IMR-90 (cell line): ENCODE data around the gene COX17. TPM values are rescaled to one million over a fixed set of nuclear protein-coding genes. Genes with fewer than 3 reads are reported as not detected.

Experiments used
- ATAC-seq: fragments of 200-7000 bp; cut with Tn5 transposase; 2 replicates; pipeline ENCODE4 v1.9.1; 2020; ENCODE audit warnings: low read depth, mild to moderate bottlenecking, moderate library complexity
- BruUV-seq: library from RNA; stranded (reverse); fragments of 400-500 nt; replicated peaks from 2 replicates; lab custom pipeline; 2021; lab: Mats Ljungman, UMichigan
- CTCF ChIA-PET: fragments of 300-600 bp; formaldehyde crosslinking; extraction: SDS; loops from one replicate; lab custom pipeline; 2021; ENCODE audit warnings: antibody characterized with exemption; lab: Yijun Ruan, JAX
- POLR2A ChIA-PET: fragments of 300-600 bp; sonication (Branson Sonifier 250); formaldehyde crosslinking; loops from one replicate; lab custom pipeline; 2022; ENCODE audit warnings: antibody characterized with exemption; ENCODE audit not compliant: unreplicated experiment; lab: Charles Lee
- DNase-seq: peaks from one replicate; pipeline ENCODE4 v3.0.0; 2013
- H2AFZ ChIP-seq: replicated peaks from 2 replicates; pipeline ENCODE3; 2013; ENCODE audit warnings: low read length, mild to moderate bottlenecking; ENCODE audit not compliant: poor library complexity
- H2AK5ac ChIP-seq: 2 replicates; pipeline ENCODE4 v1.6.1; 2013; ENCODE audit warnings: low read depth, low read length, inconsistent platforms
- H2AK9ac ChIP-seq: replicated peaks from 2 replicates; pipeline ENCODE3; 2013; ENCODE audit warnings: mild to moderate bottlenecking, low read depth, low read length, moderate library complexity; ENCODE audit not compliant: poor library complexity
- H2BK120ac ChIP-seq: 2 replicates; pipeline ENCODE4 v1.6.1; 2013; ENCODE audit warnings: low read depth, low read length, inconsistent platforms
- H2BK15ac ChIP-seq: 3 replicates; pipeline ENCODE4 v1.6.1; 2013; ENCODE audit warnings: low read depth, low read length, inconsistent platforms
- H2BK20ac ChIP-seq: 2 replicates; pipeline ENCODE4 v1.6.1; 2013; ENCODE audit warnings: low read depth, mild to moderate bottlenecking, inconsistent platforms, low read length, moderate library complexity
- H2BK5ac ChIP-seq: 2 replicates; pipeline ENCODE4 v1.6.1; 2013; ENCODE audit warnings: mild to moderate bottlenecking, low read depth, low read length, inconsistent platforms; ENCODE audit not compliant: poor library complexity, severe bottlenecking
- H3K14ac ChIP-seq: replicated peaks from 2 replicates; pipeline ENCODE4 v1.6.1; 2013; ENCODE audit warnings: low read depth, low read length, inconsistent platforms
- H3K18ac ChIP-seq: 2 replicates; pipeline ENCODE4 v1.6.1; 2013; ENCODE audit warnings: low read depth, low read length, control low read depth
- H3K23ac ChIP-seq: 2 replicates; pipeline ENCODE4 v1.6.1; 2013; ENCODE audit warnings: low read depth, low read length, inconsistent platforms
- H3K27ac ChIP-seq: 2 replicates; pipeline ENCODE4 v1.5.1; 2013; ENCODE audit warnings: mild to moderate bottlenecking, control low read depth, low read length; ENCODE audit not compliant: insufficient read depth
- H3K27me3 ChIP-seq: 2 replicates; pipeline ENCODE4 v1.6.1; 2013; ENCODE audit warnings: low read length; ENCODE audit not compliant: control insufficient read depth, insufficient read depth
- H3K36me3 ChIP-seq: 2 replicates; pipeline ENCODE4 v1.6.1; 2013; ENCODE audit warnings: low read length, mixed read lengths; ENCODE audit not compliant: control insufficient read depth, insufficient read depth
- H3K4ac ChIP-seq: 2 replicates; pipeline ENCODE4 v1.6.1; 2013; ENCODE audit warnings: low read depth, low read length, inconsistent platforms
- H3K4me1 ChIP-seq: 2 replicates; pipeline ENCODE4 v1.6.1; 2013; ENCODE audit warnings: low read length, mixed read lengths; ENCODE audit not compliant: control insufficient read depth, insufficient read depth
- H3K4me2 ChIP-seq: 2 replicates; pipeline ENCODE4 v1.6.1; 2013; ENCODE audit warnings: low read depth, mild to moderate bottlenecking, control low read depth, low read length, moderate library complexity
- H3K4me3 ChIP-seq: 2 replicates; pipeline ENCODE4 v1.5.1; 2013; ENCODE audit warnings: low read depth, mild to moderate bottlenecking, control low read depth, low read length, moderate library complexity; ENCODE audit not compliant: insufficient read depth
- H3K56ac ChIP-seq: 2 replicates; pipeline ENCODE4 v1.6.1; 2013; ENCODE audit warnings: low read length, inconsistent platforms; ENCODE audit not compliant: insufficient read depth; ENCODE audit errors: extremely low read depth
- H3K79me1 ChIP-seq, 2 experiments: 2 replicates each; pipeline ENCODE4 v1.6.1; 2013; ENCODE audit warnings: low read length in 2 of 2, inconsistent platforms in 1 of 2, low read depth in 1 of 2
- H3K9ac ChIP-seq: 2 replicates; pipeline ENCODE4 v1.6.1; 2013; ENCODE audit warnings: low read depth, low read length, control low read depth
- H3K9me1 ChIP-seq: 2 replicates; pipeline ENCODE4 v1.6.1; 2013; ENCODE audit warnings: low read length, inconsistent platforms; ENCODE audit not compliant: insufficient read depth
- H3K9me3 ChIP-seq: 2 replicates; pipeline ENCODE4 v1.6.1; 2013; ENCODE audit warnings: low read length; ENCODE audit not compliant: control insufficient read depth, insufficient read depth
- H4K20me1 ChIP-seq: 2 replicates; pipeline ENCODE4 v1.6.1; 2013; ENCODE audit warnings: low read length, inconsistent platforms; ENCODE audit not compliant: insufficient read depth
- H4K5ac ChIP-seq: 2 replicates; pipeline ENCODE4 v1.6.1; 2013; ENCODE audit warnings: mild to moderate bottlenecking, low read depth, low read length, control low read depth
- H4K8ac ChIP-seq, 2 experiments: 2 replicates each; pipeline ENCODE4 v1.6.1; 2013; ENCODE audit warnings: low read depth in 2 of 2, low read length in 2 of 2, control low read depth in 1 of 2, inconsistent platforms in 1 of 2
- H4K91ac ChIP-seq: 2 replicates; pipeline ENCODE4 v1.6.1; 2013; ENCODE audit warnings: low read depth, low read length, inconsistent platforms; ENCODE audit not compliant: insufficient read depth
- BHLHE40 ChIP-seq: fragments of 150-350 bp; IDR thresholded peaks from 2 replicates; pipeline ENCODE4 v1.6.1; 2016; ENCODE audit warnings: mild to moderate bottlenecking, low read depth, low read length
- CHD1 ChIP-seq: IDR thresholded peaks from 2 replicates; pipeline ENCODE4 v1.6.1; 2012; ENCODE audit warnings: low read depth, low read length, improper control_type of control experiment
- FOS ChIP-seq: fragments of 150-350 bp; IDR thresholded peaks from 2 replicates; pipeline ENCODE4 v1.6.1; 2016; ENCODE audit warnings: low read depth, low read length
- MAFK ChIP-seq: IDR thresholded peaks from 2 replicates; pipeline ENCODE4 v1.6.1; 2012; ENCODE audit warnings: low read depth, low read length, improper control_type of control experiment
- RAD21 ChIP-seq: IDR thresholded peaks from 2 replicates; pipeline ENCODE4 v1.6.1; 2012; ENCODE audit warnings: low read length, improper control_type of control experiment
- RFX5 ChIP-seq: IDR thresholded peaks from 2 replicates; pipeline ENCODE4 v1.8.0; 2012; ENCODE audit warnings: low read depth, mild to moderate bottlenecking, low read length, moderate library complexity
- SMC3 ChIP-seq: fragments of 150-350 bp; IDR thresholded peaks from 2 replicates; pipeline ENCODE4 v1.6.1; 2016; ENCODE audit warnings: low read depth, mild to moderate bottlenecking, antibody characterized with exemption, low read length, moderate library complexity
- WGBS, 2 experiments: methylation state at CpG; one replicate each; pipeline versions ENCODE4 v1.1.5 to v1.1.7; 2013; ENCODE audit warnings: missing lambda C conversion rate in 2 of 2; ENCODE audit not compliant: insufficient read length in 1 of 2; ENCODE audit errors: extremely low coverage in 2 of 2; 5-methylcytosine and 5-hydroxymethylcytosine counted together
- dilution Hi-C: fragments of 300-500 bp; cut with HindIII; formaldehyde crosslinking; loops from one replicate; pipeline ENCODE4 v1.14.3; 2018; ENCODE audit warnings: low sequenced_read_pairs; ENCODE audit not compliant: unreplicated experiment
- in situ Hi-C: fragments of 300-500 bp; cut with MboI; formaldehyde crosslinking; loops from 3 replicates; pipeline ENCODE4 v1.14.3; 2019; ENCODE audit warnings: low sequenced_read_pairs, inconsistent platforms, mixed read lengths
- intact Hi-C: fragments of 100-400 bp; cut with micrococcal nuclease; formaldehyde crosslinking; loops from 2 replicates; pipeline ENCODE4 v1.10.0; 2022
- polyA plus RNA-seq, 3 experiments: library from polyadenylated mRNA; depleted of rRNA; stranded (reverse); fragments of >200 nt; gene quantifications; 2 replicates each; pipeline ENCODE4 v1.2.3, GENCODE V29; 2012; ENCODE audit warnings: low replicate concordance in 1 of 3
- total RNA-seq: library from RNA; depleted of rRNA; stranded (reverse); fragments of >200 nt; gene quantifications from 2 replicates; pipeline ENCODE4 v1.2.3, GENCODE V29; 2012
- TF ChIP-seq, protein P1 (sequence below): fragments of 150-350 bp; IDR thresholded peaks from 2 replicates; pipeline ENCODE4 v1.6.1; 2017; ENCODE audit warnings: mild to moderate bottlenecking, antibody characterized with exemption, low read length, low read depth
- TF ChIP-seq, protein P2 (sequence below): fragments of 150-350 bp; IDR thresholded peaks from 2 replicates; pipeline ENCODE4 v1.6.1; 2016; ENCODE audit warnings: low read depth, mild to moderate bottlenecking, low read length, moderate library complexity, borderline replicate concordance
- TF ChIP-seq, protein P3 (sequence below): conservative IDR thresholded peaks from 2 replicates; pipeline ENCODE4 v1.5.1; 2012; ENCODE audit warnings: mild to moderate bottlenecking, low read depth, low read length, improper control_type of control experiment

COX17 gene
- total and polyA plus RNA-seq, 2 of the 4 experiments (the other 2 are of a cell fraction) = 2.0 to 24.5 TPM

DNA sequence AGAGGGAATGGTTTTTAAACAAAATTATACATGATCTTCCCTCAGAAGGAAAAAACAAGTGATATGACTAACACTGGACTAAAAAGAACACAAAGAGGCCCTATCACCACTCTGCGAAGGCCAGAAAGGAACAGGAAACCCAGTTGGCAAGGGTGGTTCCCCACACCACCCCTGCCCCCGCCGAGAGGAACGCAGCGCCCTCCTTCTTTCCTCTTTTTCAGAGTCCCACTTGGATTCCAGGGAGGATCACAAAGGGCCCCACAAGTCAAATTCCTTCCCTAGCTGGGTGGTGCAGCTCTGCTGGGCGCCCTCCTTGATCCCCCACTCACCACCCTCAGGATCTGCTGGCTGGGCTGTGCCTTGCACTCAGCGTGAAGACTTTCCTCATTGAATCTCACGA lies 49.7 kb downstream of the COX17 start (continued):
- TF ChIP-seq, protein P1, sequence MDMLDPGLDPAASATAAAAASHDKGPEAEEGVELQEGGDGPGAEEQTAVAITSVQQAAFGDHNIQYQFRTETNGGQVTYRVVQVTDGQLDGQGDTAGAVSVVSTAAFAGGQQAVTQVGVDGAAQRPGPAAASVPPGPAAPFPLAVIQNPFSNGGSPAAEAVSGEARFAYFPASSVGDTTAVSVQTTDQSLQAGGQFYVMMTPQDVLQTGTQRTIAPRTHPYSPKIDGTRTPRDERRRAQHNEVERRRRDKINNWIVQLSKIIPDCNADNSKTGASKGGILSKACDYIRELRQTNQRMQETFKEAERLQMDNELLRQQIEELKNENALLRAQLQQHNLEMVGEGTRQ = no peak
- TF ChIP-seq FOS = no peak
- TF ChIP-seq CHD1 = no peak
- TF ChIP-seq MAFK = no peak

DNA sequence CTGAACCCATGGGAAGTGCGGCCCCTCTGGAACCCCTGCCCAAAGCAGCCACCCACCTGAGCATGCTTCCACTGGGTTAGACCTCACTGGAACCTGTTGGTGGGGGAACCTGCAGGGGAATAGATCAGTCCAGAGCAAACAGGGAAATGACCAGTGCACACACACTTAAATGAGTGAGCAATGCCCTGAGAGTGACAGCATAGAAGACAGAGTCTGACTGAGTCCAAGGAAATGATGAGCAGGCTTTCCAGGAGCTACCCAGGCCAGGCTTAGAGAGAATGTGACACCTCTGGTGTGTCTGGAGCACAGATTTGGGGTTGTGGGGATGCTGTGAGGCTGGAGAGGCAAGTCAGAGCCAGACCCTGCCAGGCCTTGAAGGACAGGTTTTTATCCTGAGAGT lies 51.0 kb downstream of the COX17 start:
- no peak overlapping the region for H3K27ac ChIP-seq
- peaks cover 5% of the 10 kb centered on the region; the same call in 1 of the 2 replicates for H3K27me3 ChIP-seq
- no peak overlapping the region for H2BK15ac ChIP-seq
- H3K56ac ChIP-seq = no peak overlapping the region
- H3K9me1 ChIP-seq = no peaks in the 10 kb centered on the region
- no peak overlapping the region for H2BK20ac ChIP-seq
- H4K8ac ChIP-seq = no peak overlapping the region
- no peak overlapping the region for H2BK5ac ChIP-seq
- no CpG with 5 or more reads among the region's 1 CpG for WGBS, 2 experiments
- H2AK9ac ChIP-seq = no peak overlapping the region
- no TSS peak for BruUV-seq
- no peak overlapping the region for H4K91ac ChIP-seq
- H3K4me3 ChIP-seq = no peak overlapping the region
- no peak overlapping the region for H2AK5ac ChIP-seq
- CTCF ChIA-PET = interaction anchor here (0.9 kb wide), 1 partner anchor 94 kb away, joined by 5 read pairs; no protein-coding TSS in a partner anchor
- no peak overlapping the region for H3K4ac ChIP-seq
- POLR2A ChIA-PET = no interaction called here
- no peak overlapping the region for H3K18ac ChIP-seq
- no peaks in the 10 kb centered on the region for H3K36me3 ChIP-seq
- peaks cover 8% of the 10 kb centered on the region for H3K4me1 ChIP-seq
- TF ChIP-seq BHLHE40 (no peak), SMC3 (no peak), RFX5 (no peak), RAD21 (no peak), FOS (no peak)
- TF ChIP-seq, protein P2, sequence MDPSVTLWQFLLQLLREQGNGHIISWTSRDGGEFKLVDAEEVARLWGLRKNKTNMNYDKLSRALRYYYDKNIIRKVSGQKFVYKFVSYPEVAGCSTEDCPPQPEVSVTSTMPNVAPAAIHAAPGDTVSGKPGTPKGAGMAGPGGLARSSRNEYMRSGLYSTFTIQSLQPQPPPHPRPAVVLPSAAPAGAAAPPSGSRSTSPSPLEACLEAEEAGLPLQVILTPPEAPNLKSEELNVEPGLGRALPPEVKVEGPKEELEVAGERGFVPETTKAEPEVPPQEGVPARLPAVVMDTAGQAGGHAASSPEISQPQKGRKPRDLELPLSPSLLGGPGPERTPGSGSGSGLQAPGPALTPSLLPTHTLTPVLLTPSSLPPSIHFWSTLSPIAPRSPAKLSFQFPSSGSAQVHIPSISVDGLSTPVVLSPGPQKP = no peak
- TF ChIP-seq, protein P3, sequence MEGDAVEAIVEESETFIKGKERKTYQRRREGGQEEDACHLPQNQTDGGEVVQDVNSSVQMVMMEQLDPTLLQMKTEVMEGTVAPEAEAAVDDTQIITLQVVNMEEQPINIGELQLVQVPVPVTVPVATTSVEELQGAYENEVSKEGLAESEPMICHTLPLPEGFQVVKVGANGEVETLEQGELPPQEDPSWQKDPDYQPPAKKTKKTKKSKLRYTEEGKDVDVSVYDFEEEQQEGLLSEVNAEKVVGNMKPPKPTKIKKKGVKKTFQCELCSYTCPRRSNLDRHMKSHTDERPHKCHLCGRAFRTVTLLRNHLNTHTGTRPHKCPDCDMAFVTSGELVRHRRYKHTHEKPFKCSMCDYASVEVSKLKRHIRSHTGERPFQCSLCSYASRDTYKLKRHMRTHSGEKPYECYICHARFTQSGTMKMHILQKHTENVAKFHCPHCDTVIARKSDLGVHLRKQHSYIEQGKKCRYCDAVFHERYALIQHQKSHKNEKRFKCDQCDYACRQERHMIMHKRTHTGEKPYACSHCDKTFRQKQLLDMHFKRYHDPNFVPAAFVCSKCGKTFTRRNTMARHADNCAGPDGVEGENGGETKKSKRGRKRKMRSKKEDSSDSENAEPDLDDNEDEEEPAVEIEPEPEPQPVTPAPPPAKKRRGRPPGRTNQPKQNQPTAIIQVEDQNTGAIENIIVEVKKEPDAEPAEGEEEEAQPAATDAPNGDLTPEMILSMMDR = no peak
- H2BK120ac ChIP-seq = no peak overlapping the region
- no peak overlapping the region for H3K9ac ChIP-seq
- H3K9me3 ChIP-seq = no peaks in the 10 kb centered on the region; the same call in 1 of the 2 replicates
- H3K4me2 ChIP-seq = no peak overlapping the region
- H3K79me1 ChIP-seq = no peaks in the 10 kb centered on the region
- ATAC-seq (no peak), DNase-seq (no peak)
- no peak overlapping the region for H2AFZ ChIP-seq
- dilution Hi-C loops (no loop called here), intact Hi-C loops (no loop called here), in situ Hi-C loops (no loop called here)
- no peak overlapping the region for H4K5ac ChIP-seq
- H4K20me1 ChIP-seq = no peaks in the 10 kb centered on the region
- H3K23ac ChIP-seq = no peak overlapping the region
- no peak overlapping the region for H3K14ac ChIP-seq
